Neuronal stem cell (in vitro differentiated cells): ENCODE results near the gene ZFYVE28.

Experiments
- DNase-seq: peaks from one replicate; pipeline ENCODE4 v3.0.0-alpha.2; 2013; ENCODE audit warnings: low spot score
- H2AFZ ChIP-seq: one replicate; pipeline ENCODE4 v1.6.1; 2013; ENCODE audit warnings: mild to moderate bottlenecking, low read length, inconsistent platforms
- H2AK5ac ChIP-seq: 2 replicates; pipeline ENCODE4 v1.6.1; 2013; ENCODE audit warnings: low read depth, mild to moderate bottlenecking, inconsistent platforms, low read length, moderate library complexity, mixed read lengths
- H2BK120ac ChIP-seq: 2 replicates; pipeline ENCODE4 v1.6.1; 2013; ENCODE audit warnings: low read depth, mild to moderate bottlenecking, inconsistent platforms, low read length, moderate library complexity, mixed read lengths
- H2BK12ac ChIP-seq: one replicate; pipeline ENCODE4 v1.6.1; 2013; ENCODE audit warnings: low read length, inconsistent platforms
- H2BK15ac ChIP-seq: 2 replicates; pipeline ENCODE4 v1.6.1; 2013; ENCODE audit warnings: mild to moderate bottlenecking, low read length, inconsistent platforms, mixed read lengths
- H2BK5ac ChIP-seq: one replicate; pipeline ENCODE4 v1.6.1; 2013; ENCODE audit warnings: inconsistent platforms, mild to moderate bottlenecking, low read length, moderate library complexity
- H3K14ac ChIP-seq: one replicate; pipeline ENCODE4 v1.6.1; 2013; ENCODE audit warnings: low read length, inconsistent platforms
- H3K18ac ChIP-seq: 2 replicates; pipeline ENCODE4 v1.6.1; 2013; ENCODE audit warnings: low read length, inconsistent platforms
- H3K23ac ChIP-seq: 2 replicates; pipeline ENCODE4 v1.6.1; 2013; ENCODE audit warnings: low read depth, mild to moderate bottlenecking, mixed read lengths, low read length, inconsistent platforms; ENCODE audit not compliant: poor library complexity
- H3K27ac ChIP-seq: replicated peaks from 3 replicates; pipeline ENCODE4 v1.5.1; 2013; ENCODE audit warnings: low read length, inconsistent platforms
- H3K27me3 ChIP-seq, 3 experiments: 2 replicates each; pipeline ENCODE4 v1.6.1; 2013; ENCODE audit warnings: low read length in 3 of 3, mild to moderate bottlenecking in 2 of 3, inconsistent platforms in 1 of 3, low read depth in 1 of 3, mixed read lengths in 1 of 3, moderate library complexity in 1 of 3; ENCODE audit not compliant: control insufficient read depth in 3 of 3, insufficient read depth in 3 of 3
- H3K36me3 ChIP-seq, 2 donors: replicated peaks in 1 of 2; 2 replicates each; pipeline ENCODE4 v1.6.1; 2013; ENCODE audit warnings: low read length in 2 of 2; ENCODE audit not compliant: control insufficient read depth in 2 of 2, insufficient read depth in 2 of 2
- H3K4ac ChIP-seq: 2 replicates; pipeline ENCODE4 v1.6.1; 2013; ENCODE audit warnings: inconsistent platforms, mild to moderate bottlenecking, low read length, moderate library complexity
- H3K4me1 ChIP-seq, 2 donors: 1 replicate in 1 of 2; 2 replicates in 1 of 2; pipeline ENCODE4 v1.6.1; 2013; ENCODE audit warnings: low read length in 2 of 2, low read depth in 1 of 2; ENCODE audit not compliant: control insufficient read depth in 2 of 2, insufficient read depth in 1 of 2
- H3K4me2 ChIP-seq: one replicate; pipeline ENCODE4 v1.6.1; 2013; ENCODE audit warnings: mild to moderate bottlenecking, low read length, inconsistent platforms; ENCODE audit not compliant: insufficient read depth, poor library complexity, severe bottlenecking
- H3K4me3 ChIP-seq, 2 donors: 2 replicates each; pipeline ENCODE4 v1.5.1; 2013; ENCODE audit warnings: low read length in 2 of 2, mild to moderate bottlenecking in 2 of 2, inconsistent platforms in 1 of 2, moderate library complexity in 1 of 2
- H3K79me1 ChIP-seq: one replicate; pipeline ENCODE4 v1.6.1; 2013; ENCODE audit warnings: low read depth, mild to moderate bottlenecking, inconsistent platforms, low read length, moderate library complexity
- H3K9ac ChIP-seq: one replicate; pipeline ENCODE4 v1.6.1; 2013; ENCODE audit warnings: mild to moderate bottlenecking, low read depth, low read length, inconsistent platforms; ENCODE audit not compliant: poor library complexity
- H3K9me3 ChIP-seq, 2 donors: replicated peaks in 1 of 2; 2 replicates each; pipeline versions ENCODE3 to v1.6.1; 2013; ENCODE audit warnings: low read length in 2 of 2, mild to moderate bottlenecking in 2 of 2, inconsistent platforms in 1 of 2, low read depth in 1 of 2, mixed read lengths in 1 of 2, moderate library complexity in 1 of 2; ENCODE audit not compliant: control insufficient read depth in 2 of 2, insufficient read depth in 1 of 2
- H4K8ac ChIP-seq: one replicate; pipeline ENCODE4 v1.6.1; 2013; ENCODE audit warnings: low read depth, mild to moderate bottlenecking, inconsistent platforms, low read length, moderate library complexity
- H4K91ac ChIP-seq: one replicate; pipeline ENCODE4 v1.6.1; 2013; ENCODE audit warnings: low read length, low read depth, mild to moderate bottlenecking, inconsistent platforms; ENCODE audit not compliant: poor library complexity
- WGBS, 2 donors: extraction: QIAGEN DNeasy Blood & Tissue Kit; methylation state at CpG; one replicate each; pipeline ENCODE4 v1.1.7; 2013; ENCODE audit warnings: missing lambda C conversion rate in 2 of 2, mixed read lengths in 1 of 2; ENCODE audit not compliant: insufficient read length in 2 of 2, insufficient replicate concordance in 1 of 2; ENCODE audit errors: extremely low coverage in 2 of 2; 5-methylcytosine and 5-hydroxymethylcytosine counted together

ZFYVE28 gene

DNA sequence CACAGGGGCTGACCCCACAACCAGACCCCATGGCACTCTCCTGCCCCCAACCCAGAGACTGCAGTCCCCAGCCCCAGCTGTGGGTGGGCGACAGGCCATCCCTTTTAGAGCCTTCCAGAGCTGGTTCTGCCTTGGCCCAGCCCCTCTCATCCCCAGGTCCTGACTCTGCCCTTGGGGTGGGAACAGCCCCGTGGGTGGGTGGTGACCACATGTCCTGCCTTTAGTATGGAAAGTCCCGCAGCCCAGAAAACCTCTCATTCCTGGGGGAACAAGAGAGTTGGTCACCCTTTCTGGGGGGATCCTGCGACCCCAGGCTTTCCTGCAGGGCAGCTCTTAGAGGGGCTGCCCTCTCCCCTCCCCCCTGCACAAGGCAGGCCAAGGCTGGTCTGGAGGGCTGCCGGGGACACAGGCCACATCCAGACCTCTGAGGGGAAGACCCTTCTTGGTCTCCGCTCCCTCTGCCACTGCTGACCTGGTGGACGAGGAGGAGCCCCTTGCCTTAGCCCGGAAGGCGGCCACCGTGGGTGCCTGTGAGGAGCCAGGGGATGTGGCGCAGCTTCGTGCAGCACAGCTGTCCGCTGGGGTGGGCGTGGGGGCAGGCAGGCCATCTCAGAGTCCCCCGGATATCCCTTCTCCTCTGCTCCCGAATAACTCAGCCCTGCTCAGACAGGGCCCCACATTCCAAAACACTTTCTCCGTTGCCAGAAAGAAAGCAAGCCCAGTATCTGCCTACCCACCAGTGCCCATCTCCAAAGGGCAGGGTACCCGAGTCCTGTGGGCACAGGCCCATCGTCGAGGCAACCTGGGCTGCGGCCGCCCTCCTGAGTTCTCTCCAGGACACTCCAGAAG lies 149.9 kb downstream of the ZFYVE28 start:
- peak overlapping the region; percentile 61 for H2AFZ ChIP-seq
- peak overlapping the region; percentile 43 for H2BK12ac ChIP-seq
- H3K18ac ChIP-seq, result peak overlapping the region; percentile 89
- no peak overlapping the region for H4K8ac ChIP-seq
- peak overlapping the region; percentile 26 for H3K4ac ChIP-seq
- H3K4me2 ChIP-seq, result no peak overlapping the region
- H4K91ac ChIP-seq, result no peak overlapping the region
- H2BK15ac ChIP-seq, result peak overlapping the region; percentile 62
- peak overlapping the region; percentile 12 for H3K9ac ChIP-seq
- H3K27me3 ChIP-seq, result peaks cover 0 to 69% (median 0%) of the 10 kb centered on the region in 3 experiments
- peak overlapping the region; percentile 92 for H2AK5ac ChIP-seq
- H3K14ac ChIP-seq, result peak overlapping the region; percentile 75
- H3K4me1 ChIP-seq, result peaks cover 8 to 13% of the 10 kb centered on the region in 2 donors
- H3K4me3 ChIP-seq, result no peak overlapping the region
- peak overlapping the region; percentile 13 for H3K23ac ChIP-seq
- H2BK120ac ChIP-seq, result no peak overlapping the region
- no peak for DNase-seq
- H3K9me3 ChIP-seq, result no peaks in the 10 kb centered on the region
- no peaks in the 10 kb centered on the region for H3K36me3 ChIP-seq
- H2BK5ac ChIP-seq, result peak overlapping the region; percentile 75
- H3K79me1 ChIP-seq, result no peaks in the 10 kb centered on the region
- no peak overlapping the region for H3K27ac ChIP-seq
- no CpG with 5 or more reads among the region's 22 CpGs for WGBS, 2 donors

DNA sequence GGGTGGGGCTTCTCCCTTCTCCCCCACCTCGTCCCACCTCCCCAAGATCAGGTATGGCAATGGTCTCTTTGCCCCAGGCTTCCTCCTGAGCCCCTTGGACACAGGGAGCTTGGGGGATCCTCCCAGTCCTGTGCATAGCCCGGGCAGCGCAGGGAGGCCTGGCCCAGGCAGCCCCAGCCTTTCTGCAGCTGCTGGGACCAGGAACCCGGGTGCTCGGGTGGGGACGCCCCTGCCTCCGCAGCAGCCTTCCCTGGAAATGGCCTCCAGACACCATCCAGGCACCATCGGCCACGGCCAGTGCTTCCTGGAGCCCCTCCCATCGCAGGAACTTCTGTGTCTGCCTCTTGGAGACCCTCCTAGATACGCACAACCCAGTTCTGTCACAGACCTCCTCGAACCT lies 150.6 kb downstream of the ZFYVE28 start:
- H2BK5ac ChIP-seq, result peak overlapping the region; percentile 75
- no peak overlapping the region for H3K4me3 ChIP-seq
- peaks cover 11 to 17% of the 10 kb centered on the region in 2 donors for H3K4me1 ChIP-seq
- DNase-seq, result no peak
- peak overlapping the region; percentile 73 for H2BK12ac ChIP-seq
- H3K27ac ChIP-seq, result no peak overlapping the region
- H3K18ac ChIP-seq, result peak overlapping the region; percentile 59
- H3K4me2 ChIP-seq, result no peak overlapping the region
- H2AK5ac ChIP-seq, result peak overlapping the region; percentile 92
- peaks cover under 1% of the 10 kb centered on the region for H3K79me1 ChIP-seq
- H2BK120ac ChIP-seq, result no peak overlapping the region
- H3K36me3 ChIP-seq, result no peaks in the 10 kb centered on the region
- no peak overlapping the region for H2AFZ ChIP-seq
- no peak overlapping the region for H3K9ac ChIP-seq
- peak overlapping the region; percentile 30 for H4K91ac ChIP-seq
- H3K14ac ChIP-seq, result peak overlapping the region; percentile 75
- H4K8ac ChIP-seq, result peak overlapping the region; percentile 29
- H2BK15ac ChIP-seq, result peak overlapping the region; percentile 99
- no CpG with 5 or more reads among the region's 12 CpGs for WGBS, 2 donors
- H3K23ac ChIP-seq, result peak overlapping the region; percentile 80
- no peaks in the 10 kb centered on the region for H3K9me3 ChIP-seq
- H3K4ac ChIP-seq, result no peak overlapping the region
- peaks cover 0 to 62% (median 0%) of the 10 kb centered on the region in 3 experiments for H3K27me3 ChIP-seq

DNA sequence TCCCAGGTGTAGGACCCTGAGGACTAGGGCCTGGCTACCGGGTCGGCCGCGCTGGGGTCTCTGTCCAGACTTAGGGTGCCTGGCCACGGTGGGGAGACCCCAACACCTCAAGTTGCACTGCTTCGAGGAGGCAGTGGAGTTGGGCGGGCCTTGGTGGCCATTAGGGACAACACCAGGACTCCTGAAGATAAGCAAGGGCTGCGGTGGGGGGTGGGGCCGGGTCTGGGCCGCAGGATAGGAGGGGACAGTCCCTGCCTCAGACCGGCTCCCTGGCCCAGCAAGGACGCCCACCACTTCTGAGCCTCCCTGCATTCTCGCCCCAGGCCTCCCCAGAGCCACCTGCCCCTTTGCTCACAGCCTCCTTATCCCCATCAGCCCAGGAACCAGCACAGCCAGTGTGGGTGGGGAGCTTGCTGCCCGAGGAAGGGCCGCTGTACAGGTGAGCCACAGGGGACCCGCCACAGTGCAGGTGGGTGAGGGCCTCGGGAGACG lies 151.1 kb downstream of the ZFYVE28 start:
- Histone ChIP-seq H3K79me1 (peaks cover 4% of the 10 kb centered on the region), H2AFZ (no peak overlapping the region), H2AK5ac (peak overlapping the region; percentile 92), H3K27me3 (peaks cover 0 to 57% (median 0%) of the 10 kb centered on the region in 3 experiments), H3K4me3 (no peak overlapping the region), H3K4me2 (no peak overlapping the region), H3K9ac (peak overlapping the region; percentile 16), H4K8ac (peak overlapping the region; percentile 29), H3K36me3 (no peaks in the 10 kb centered on the region), H2BK12ac (peak overlapping the region; percentile 81), H3K14ac (peak overlapping the region; percentile 75), H3K27ac (no peak overlapping the region), H3K9me3 (no peaks in the 10 kb centered on the region), H3K4ac (no peak overlapping the region), H2BK15ac (peak overlapping the region; percentile 99), H4K91ac (peak overlapping the region; percentile 30), H3K23ac (peak overlapping the region; percentile 80), H2BK5ac (peak overlapping the region; percentile 75), H3K4me1 (peaks cover 11 to 19% of the 10 kb centered on the region in 2 donors), H2BK120ac (peak overlapping the region; percentile 50), H3K18ac (peak overlapping the region; percentile 80)
- DNase-seq, result no peak
- WGBS, 2 donors, result no CpG with 5 or more reads among the region's 18 CpGs

DNA sequence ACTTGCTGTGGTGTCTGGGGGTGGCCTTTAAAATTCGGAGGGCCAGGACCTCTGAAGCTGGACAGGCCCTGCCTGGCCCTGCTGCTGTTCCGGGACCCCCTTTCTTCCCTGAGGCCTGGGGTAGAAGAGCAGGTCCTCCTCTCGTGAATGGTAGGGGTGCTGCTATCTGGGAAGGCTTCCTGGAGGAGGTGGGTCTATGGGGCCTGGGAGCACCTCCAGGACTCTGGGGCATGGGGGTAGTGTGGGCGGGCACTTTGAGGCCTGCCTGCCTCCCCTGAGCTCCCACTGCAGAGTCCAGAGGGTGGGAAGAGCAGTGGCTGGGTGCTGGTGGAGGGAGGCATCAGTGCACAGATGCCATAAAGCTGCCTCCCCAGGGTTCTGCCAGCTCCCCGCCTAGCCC lies 151.6 kb downstream of the ZFYVE28 start:
- Histone ChIP-seq H3K14ac (peak overlapping the region; percentile 71), H3K4ac (no peak overlapping the region), H3K9ac (peak overlapping the region; percentile 16), H2AFZ (no peak overlapping the region), H3K4me2 (no peak overlapping the region), H2BK5ac (no peak overlapping the region), H3K9me3 (no peaks in the 10 kb centered on the region), H2AK5ac (peak overlapping the region; percentile 92), H2BK15ac (peak overlapping the region; percentile 99), H2BK12ac (peak overlapping the region; percentile 81), H3K4me1 (peaks cover 11 to 19% of the 10 kb centered on the region in 2 donors), H3K23ac (peak overlapping the region; percentile 90), H4K91ac (no peak overlapping the region), H3K36me3 (no peaks in the 10 kb centered on the region), H3K27ac (no peak overlapping the region), H3K27me3 (peaks cover 0 to 52% (median 0%) of the 10 kb centered on the region in 3 experiments), H3K4me3 (no peak overlapping the region), H3K79me1 (peaks cover 4% of the 10 kb centered on the region), H3K18ac (peak overlapping the region; percentile 80), H4K8ac (no peak overlapping the region), H2BK120ac (peak overlapping the region; percentile 50)
- WGBS, 2 donors, result no CpG with 5 or more reads among the region's 5 CpGs
- no peak for DNase-seq
